SHP77 treated with DMSO at 0.1 percent for 48 hours (cell line): ENCODE results near the gene IQCH.
"Not testable (repeated sequence)": the region's sequence is repeated elsewhere in the genome, so short reads cannot be mapped to it uniquely, and the experiment has no call there.

ENCODE experiments used
- DNase-seq: peaks from one replicate; lab custom pipeline; 2025; lab: John Stamatoyannopoulos, UW

IQCH gene

DNA sequence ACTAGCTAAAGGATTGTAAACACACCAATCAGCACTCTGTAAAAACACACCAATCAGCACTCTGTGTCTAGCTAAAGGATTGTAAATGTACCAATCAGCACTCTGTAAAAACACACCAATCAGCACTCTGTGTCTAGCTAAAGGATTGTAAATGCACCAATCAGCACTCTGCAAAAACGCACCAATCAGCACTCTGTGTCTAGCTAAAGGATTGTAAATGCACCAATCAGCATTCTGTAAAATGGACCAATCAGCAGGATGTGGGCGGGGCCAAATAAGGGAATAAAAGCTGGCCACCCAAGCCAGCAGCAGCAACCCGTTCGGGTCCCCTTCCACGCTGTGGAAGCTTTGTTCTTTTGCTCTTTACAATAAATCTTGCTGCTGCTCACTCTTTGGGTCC is 8.0 kb upstream of the IQCH start:
- not testable (repeated sequence) for DNase-seq

GRCh38 chr15:67248011-67248505 is 6.5 kb upstream of the IQCH start:
- DNase-seq, result no peak

DNA sequence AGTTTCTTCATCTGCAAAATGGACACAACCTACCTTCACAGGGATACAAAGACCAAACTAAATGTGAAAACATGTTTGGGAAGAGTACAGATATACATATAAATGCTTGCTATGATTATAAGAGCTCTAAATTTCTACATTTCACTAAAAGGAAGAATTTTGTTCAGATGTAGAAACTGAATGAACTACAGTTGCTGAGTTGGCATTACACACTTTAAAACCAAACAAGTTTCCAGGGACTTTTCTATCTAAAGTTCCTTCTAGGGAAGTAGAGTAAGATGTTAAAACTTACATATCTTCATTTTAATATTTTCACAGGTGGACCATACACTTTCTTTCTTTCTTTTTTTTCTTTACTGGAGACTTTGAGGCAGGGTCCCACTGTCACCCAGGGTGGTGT is 4.8 kb upstream of the IQCH start:
- DNase-seq, result no peak

DNA sequence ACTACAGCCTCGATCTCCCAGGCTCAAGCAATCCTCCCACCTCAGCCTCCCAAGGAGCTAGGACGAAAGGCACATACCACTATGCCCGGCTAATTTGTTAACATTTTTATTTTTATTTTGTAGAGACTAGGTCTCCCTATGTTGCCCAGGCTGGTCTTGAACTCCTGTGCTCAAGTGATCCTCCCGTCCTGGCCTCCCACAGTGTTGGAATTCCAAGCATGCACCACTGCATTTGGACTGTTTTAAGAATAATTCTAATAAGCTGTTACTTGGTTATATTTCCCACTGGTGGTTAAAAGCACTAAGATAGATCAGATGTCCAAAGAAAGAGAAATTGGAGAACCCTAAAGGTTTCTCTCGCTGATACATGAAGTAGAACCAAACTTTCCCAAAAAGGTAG is 3.3 kb upstream of the IQCH start:
- DNase-seq, result no peak

DNA sequence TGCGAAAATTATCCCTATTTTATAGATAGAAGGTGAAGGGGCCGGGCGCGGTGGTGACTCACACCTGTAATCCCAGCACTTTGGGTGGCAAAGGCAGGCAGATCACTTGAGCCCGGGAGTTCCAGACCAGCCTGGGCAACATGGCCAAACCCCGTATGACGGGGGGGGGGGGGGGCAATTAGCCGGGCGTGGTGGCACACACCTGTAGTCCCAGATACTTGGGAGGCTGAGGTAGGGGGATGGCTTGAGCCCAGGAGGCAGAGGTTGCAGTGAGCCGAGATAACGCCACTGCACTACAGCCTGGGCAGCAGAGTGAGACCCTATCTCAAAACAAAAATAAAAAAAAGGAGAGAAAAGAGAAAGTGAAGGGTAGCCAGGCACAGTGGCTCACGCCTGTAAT is 1.5 kb upstream of the IQCH start:
- DNase-seq, result no peak

- no peak for DNase-seq
Measured at GRCh38 chr15:67253549-67254237, 893 bp upstream of the IQCH start.

- DNase-seq, result no peak
Measured at GRCh38 chr15:67256051-67256450, 1.5 kb downstream of the IQCH start.

DNA sequence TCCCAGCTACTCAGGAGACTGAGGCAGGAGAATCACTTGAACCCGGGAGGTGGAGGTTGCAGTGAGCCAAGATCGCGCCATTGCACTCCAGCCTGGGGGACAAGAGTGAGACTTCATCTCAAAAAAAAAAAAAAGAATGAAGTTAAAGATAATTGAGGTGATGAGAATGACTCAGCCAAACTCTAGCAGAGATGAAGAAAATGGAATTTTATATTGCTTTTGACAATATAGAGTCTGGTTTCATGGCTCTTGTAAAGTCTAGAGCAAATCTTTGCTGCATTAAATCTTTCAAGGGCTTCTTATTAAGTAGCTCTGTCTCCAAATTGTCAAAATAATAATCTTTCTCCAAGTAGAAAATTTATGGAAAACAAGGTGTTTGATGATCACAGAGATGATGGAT is 3.8 kb downstream of the IQCH start:
- DNase-seq, result not testable (repeated sequence)

DNA sequence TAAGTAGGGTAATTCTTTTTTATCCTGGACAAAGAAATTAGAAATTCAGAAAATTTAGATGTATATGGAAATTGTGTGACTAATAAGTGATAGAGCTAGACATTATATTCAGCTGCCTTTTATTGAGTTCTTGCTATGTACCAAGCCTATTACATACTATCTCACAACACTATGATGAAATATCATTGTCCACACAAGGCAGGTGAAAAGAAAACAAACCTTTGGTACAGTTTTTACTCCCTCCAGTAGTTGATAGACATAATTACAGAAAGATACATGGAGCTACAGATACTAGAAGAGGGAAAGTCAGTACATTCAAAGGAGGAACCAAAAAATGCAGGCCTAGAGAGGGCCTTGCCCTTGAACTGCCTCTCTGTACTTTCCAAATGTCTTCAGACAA is 4.8 kb downstream of the IQCH start:
- no peak for DNase-seq

- no peak for DNase-seq
Measured at GRCh38 chr15:67259806-67260205, 5.2 kb downstream of the IQCH start.

- DNase-seq, result no peak
Measured at GRCh38 chr15:67266870-67267269, 12.3 kb downstream of the IQCH start.

DNA sequence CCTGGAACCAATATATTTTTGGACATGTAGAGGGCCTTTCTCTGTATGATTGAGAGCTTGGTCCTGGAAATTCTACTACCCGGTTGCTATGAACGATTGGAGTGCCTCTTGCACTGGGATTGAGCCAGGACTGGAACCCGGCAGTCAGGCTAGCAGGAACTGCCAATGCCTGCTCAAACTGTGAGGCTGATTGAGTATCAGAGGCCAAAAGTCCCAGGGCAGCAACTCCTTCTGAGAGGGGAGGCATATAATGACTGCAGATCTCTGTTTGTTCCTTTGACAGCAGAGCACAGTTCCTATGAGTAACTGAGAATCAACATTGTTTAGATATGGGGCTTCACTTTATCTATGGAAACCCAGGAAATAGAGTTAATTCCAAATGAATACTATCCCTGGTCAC is 12.9 kb downstream of the IQCH start:
- DNase-seq, result no peak

DNA sequence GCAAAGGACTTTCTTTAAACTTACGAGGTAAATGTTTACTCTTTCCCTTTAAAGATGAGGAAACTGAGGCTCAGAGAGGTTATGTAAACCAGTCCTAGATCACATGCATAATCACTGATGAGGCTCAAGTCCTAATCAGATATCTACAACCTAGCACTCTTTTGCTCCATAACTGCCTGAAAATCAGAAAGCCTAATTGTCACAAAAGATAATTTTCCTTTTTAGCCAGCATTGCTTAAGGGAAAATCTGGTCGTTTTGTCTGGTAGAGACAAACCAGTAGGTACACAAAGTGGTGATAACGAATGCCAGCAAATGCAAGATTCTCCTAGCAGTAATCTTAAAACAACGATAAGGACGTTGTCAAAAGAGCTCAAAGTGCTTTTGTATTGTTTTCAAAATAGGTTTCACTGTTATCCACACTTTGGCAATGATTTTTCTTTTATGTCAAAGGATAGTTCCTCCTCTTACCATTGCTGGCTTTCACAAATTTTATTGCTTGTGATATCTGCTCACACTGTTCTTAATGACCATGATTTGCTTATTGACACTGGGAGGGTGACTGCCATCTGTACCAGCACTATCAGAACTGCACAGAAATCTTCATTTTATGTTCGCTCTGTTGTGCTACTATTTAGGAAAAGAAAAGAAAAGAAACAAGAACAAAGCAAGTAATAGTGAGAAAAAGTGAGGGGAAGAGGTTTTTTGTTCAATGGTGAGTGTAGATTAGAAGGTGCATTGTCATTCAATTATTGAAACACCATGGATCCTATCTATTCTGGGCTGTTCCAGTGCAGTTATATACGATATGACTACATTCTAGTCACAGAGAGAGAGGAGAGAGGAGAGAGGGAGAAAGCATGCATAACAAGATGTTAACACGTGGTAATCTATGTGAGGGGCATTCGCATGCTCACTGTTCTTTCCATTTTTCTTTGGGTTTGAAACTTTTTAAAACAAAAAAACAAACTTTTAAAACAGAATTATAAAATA is 13.7 kb downstream of the IQCH start:
- no peak for DNase-seq

DNA sequence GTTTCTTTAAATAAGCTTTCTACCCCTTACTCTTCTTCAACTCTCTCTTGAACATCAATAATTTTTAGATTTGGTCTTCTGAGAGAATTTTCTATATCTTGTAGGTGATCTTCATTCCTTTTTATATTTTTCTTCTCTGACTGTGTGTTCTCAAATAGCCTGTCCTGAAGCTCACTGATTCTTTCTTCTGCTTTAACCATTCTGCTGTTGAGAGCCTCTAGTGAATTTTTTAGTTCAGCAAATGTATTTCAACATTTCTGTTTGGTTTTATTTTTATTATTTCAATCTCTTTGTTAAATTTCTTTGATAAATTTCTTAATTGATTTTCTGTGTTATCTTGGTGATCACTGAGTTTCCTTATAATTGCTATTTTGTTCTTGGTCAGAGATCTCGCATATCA is 19.6 kb downstream of the IQCH start:
- no peak for DNase-seq

DNA sequence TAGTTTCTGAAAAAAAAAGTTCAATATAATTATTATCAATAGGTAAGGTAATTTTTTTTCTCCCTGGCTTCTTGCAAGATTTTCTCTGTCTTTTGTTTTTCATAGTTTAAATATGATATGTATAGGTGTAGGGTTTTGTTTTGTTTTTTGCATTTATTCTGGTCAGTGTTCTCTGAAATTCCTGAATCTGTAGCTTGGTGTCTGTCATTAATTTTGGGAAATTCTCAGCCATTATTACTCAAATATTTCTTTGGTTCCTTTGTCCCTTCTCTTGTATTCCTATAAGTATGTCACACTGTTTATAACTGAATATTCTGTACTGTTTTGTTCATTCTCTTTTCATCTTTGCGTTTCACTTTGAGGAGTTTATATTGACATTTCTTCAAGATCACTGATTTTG is 22.1 kb downstream of the IQCH start:
- DNase-seq, result no peak

DNA sequence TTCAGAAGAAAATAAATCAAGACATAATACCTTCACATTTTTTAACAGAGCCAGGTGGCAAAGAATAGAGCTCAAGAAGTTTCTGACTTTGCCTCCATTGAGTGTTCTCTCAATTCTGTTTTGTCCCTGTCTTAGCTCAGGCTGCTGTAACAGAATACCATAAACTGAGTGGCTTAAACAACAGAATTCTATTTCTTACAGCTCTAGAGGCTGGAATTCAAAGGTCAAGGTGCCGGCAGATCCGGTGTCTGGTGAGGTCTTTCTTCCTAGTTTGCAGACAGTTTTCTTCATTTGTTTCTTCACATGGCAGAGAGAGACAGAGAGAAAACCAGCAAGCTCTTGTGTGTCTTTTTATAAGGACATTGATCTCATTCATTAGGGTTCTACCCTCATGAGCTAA is 25.6 kb downstream of the IQCH start:
- DNase-seq, result no peak

- DNase-seq, result no peak
Measured at GRCh38 chr15:67281714-67282113, 27.1 kb downstream of the IQCH start.

DNA sequence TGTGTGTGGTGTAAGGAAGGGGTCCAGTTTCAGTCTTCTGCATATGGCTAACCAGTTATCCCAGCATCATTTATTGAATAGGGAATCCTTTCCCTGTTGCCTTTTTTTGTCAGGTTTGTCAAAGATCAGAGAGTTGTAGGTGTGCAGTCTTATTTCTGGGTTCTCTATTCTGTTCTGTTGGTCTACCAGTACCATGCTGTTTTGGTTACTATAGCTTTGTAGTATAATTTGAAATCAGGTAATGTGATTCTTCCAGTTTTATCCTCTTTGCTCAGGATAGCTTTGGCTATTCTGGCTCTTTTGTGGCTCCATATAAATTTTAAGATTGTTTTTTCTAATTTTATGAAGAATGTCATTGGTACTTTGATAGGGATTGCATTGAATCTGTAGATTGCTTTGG is 31.0 kb downstream of the IQCH start:
- DNase-seq, result not testable (repeated sequence)

DNA sequence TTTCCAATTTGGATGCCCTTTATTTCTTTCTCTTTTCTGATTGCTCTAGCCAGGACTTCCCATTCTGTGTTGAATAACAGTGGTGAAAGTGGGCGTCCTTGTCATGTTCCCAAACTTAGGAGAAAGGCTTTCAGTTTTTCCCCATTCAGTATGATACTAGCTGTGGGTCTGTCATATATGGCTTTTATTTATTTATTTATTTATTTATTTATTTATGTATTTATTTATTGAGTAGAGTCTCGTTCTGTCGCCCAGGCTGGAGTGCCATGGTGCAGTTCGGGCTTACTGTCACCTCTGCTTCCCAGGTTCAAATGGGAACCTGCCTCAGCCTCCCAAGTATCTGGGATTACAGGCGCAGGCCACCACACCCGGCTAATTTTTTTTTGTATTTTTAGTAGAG is 31.8 kb downstream of the IQCH start:
- not testable (repeated sequence) for DNase-seq

- no peak for DNase-seq
Measured at GRCh38 chr15:67290319-67290718, 35.7 kb downstream of the IQCH start.

GRCh38 chr15:67296188-67296587 is 41.6 kb downstream of the IQCH start:
- DNase-seq, result no peak

DNA sequence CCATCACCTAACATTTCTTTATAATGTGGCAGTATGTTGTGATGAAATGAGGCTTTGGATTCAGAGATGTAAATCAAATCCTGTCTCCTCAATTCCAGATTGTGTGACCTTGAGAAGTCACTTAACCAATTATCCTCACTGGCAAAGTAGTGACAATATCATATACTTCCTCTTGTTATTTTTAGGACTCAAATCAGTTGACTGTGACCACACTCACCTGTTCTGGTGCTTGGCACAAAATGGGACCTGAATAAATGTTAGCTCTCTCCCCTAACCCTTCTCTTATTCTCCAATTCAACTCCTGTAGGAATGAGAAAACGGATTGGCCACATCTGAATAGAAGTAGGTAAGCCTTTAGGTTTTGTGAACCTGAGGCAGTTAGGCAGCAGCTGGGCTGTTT is 42.1 kb downstream of the IQCH start:
- no peak for DNase-seq
